Measurements from ENCODE around the gene NHEJ1.

Gene NHEJ1

GRCh38 chr2:219084791-219085190, 75.8 kb downstream of the NHEJ1 start:
- no peak for DNase-seq

- DNase-seq: no peak
Measured at GRCh38 chr2:219082332-219082958, 78.2 kb downstream of the NHEJ1 start.

- DNase-seq: no peak
Measured at GRCh38 chr2:219081701-219082331, 78.8 kb downstream of the NHEJ1 start.

GRCh38 chr2:219081096-219081495, 79.5 kb downstream of the NHEJ1 start:
- no peak for DNase-seq

- no peak for DNase-seq
Measured at GRCh38 chr2:219079417-219079816, 81.2 kb downstream of the NHEJ1 start.

GRCh38 chr2:219078951-219079350, 81.7 kb downstream of the NHEJ1 start:
- no peak for DNase-seq

GRCh38 chr2:219078126-219078525, 82.5 kb downstream of the NHEJ1 start:
- no peak for DNase-seq

- no peak for DNase-seq
Measured at GRCh38 chr2:219076253-219076652, 84.4 kb downstream of the NHEJ1 start.

- peak; percentile 89 for DNase-seq
Measured at GRCh38 chr2:219073413-219074129, 87.0 kb downstream of the NHEJ1 start.

GRCh38 chr2:219072741-219073250, 87.8 kb downstream of the NHEJ1 start:
- no peak for DNase-seq

GRCh38 chr2:219071131-219071816, 89.3 kb downstream of the NHEJ1 start:
- no peak for DNase-seq

GRCh38 chr2:219065484-219065883, 95.1 kb downstream of the NHEJ1 start:
- DNase-seq: no peak

GRCh38 chr2:219062081-219062480, 98.5 kb downstream of the NHEJ1 start:
- no peak for DNase-seq

- DNase-seq: peak; percentile 31
Measured at GRCh38 chr2:219060821-219061791, 99.5 kb downstream of the NHEJ1 start, which contains the start of gene IHH. Gene IHH (minus strand): TSS chr2:219060921. CDS start chr2:219060467, 454 bp downstream.

GRCh38 chr2:219059725-219060682, 100.6 kb downstream of the NHEJ1 start:
- DNase-seq: no peak

GRCh38 chr2:219059375-219059724, 101.3 kb downstream of the NHEJ1 start:
- DNase-seq: no peak

- no peak for DNase-seq
Measured at GRCh38 chr2:219058541-219059374, 101.9 kb downstream of the NHEJ1 start.

- peak; percentile 90 for DNase-seq
Measured at GRCh38 chr2:219057709-219058540, 102.7 kb downstream of the NHEJ1 start.
